Endothelial cell of umbilical vein (primary cell): ENCODE data around the gene PSMC3. TPM values are rescaled to one million over a fixed set of nuclear protein-coding genes. Genes with fewer than 3 reads are reported as not detected.

ENCODE experiments used
- BruUV-seq: library from RNA; stranded (reverse); fragments of 400-500 nt; replicated peaks from 2 replicates; lab custom pipeline; 2021; lab: Mats Ljungman, UMichigan
- CTCF ChIA-PET: fragments of 300-600, 350-600 bp; sonication (Branson Sonifier 250); formaldehyde crosslinking; loops from one replicate; lab custom pipeline; 2021; ENCODE audit warnings: antibody characterized with exemption, inconsistent platforms; lab: Charles Lee
- POLR2A ChIA-PET: fragments of 300-600, 350-600 bp; sonication (Branson Sonifier 250); formaldehyde crosslinking; loops from one replicate; lab custom pipeline; 2021; ENCODE audit warnings: antibody characterized with exemption, inconsistent platforms; lab: Charles Lee
- DNase-seq: peaks from one replicate; pipeline ENCODE4 v3.0.0-alpha.2; 2011; ENCODE audit warnings: low read depth, low spot score
- FAIRE-seq: peaks from 2 replicates; lab custom pipeline; 2011; peaks lifted over from hg19 to GRCh38; lab: Jason Lieb, UNC
- H2AFZ ChIP-seq: 2 replicates; pipeline ENCODE4 v1.6.0; 2012; ENCODE audit warnings: low read depth, low read length, control low read depth, inconsistent platforms
- H3K27ac ChIP-seq: 2 replicates; pipeline ENCODE4 v1.5.1; 2011; ENCODE audit warnings: low read depth, mild to moderate bottlenecking, control low read depth, low read length, moderate library complexity; ENCODE audit not compliant: insufficient read depth
- H3K27me3 ChIP-seq, 2 experiments: 2 replicates each; pipeline versions ENCODE4 v1.6.0 to v1.6.1; 2011; ENCODE audit warnings: low read length in 2 of 2, mixed read lengths in 1 of 2; ENCODE audit not compliant: control insufficient read depth in 2 of 2, insufficient read depth in 2 of 2
- H3K36me3 ChIP-seq, 2 experiments: 2 replicates in 1 of 2; 3 replicates in 1 of 2; pipeline ENCODE4 v1.5.1; 2011; ENCODE audit warnings: low read length in 2 of 2, mild to moderate bottlenecking in 1 of 2, moderate library complexity in 1 of 2; ENCODE audit not compliant: control insufficient read depth in 2 of 2, insufficient read depth in 2 of 2; ENCODE audit errors: extremely low read depth in 1 of 2
- H3K4me1 ChIP-seq: 3 replicates; pipeline ENCODE4 v1.5.1; 2011; ENCODE audit warnings: mild to moderate bottlenecking, low read length; ENCODE audit not compliant: control insufficient read depth, insufficient read depth; ENCODE audit errors: extremely low read depth
- H3K4me2 ChIP-seq: 2 replicates; pipeline ENCODE4 v1.6.1; 2011; ENCODE audit warnings: low read length, control low read depth, mixed read lengths; ENCODE audit not compliant: insufficient read depth
- H3K4me3 ChIP-seq, 3 experiments: fragments of 200-600 bp in 1 of 3; sonication (generic), shearing (Covaris generic) in 1 of 3; replicated peaks in 1 of 3; 2 replicates each; pipeline ENCODE4 v1.5.1; 2011 to 2016; ENCODE audit warnings: control low read depth in 3 of 3, low read length in 3 of 3, mild to moderate bottlenecking in 2 of 3, inconsistent platforms in 1 of 3, low read depth in 1 of 3, moderate library complexity in 1 of 3; ENCODE audit not compliant: insufficient read depth in 1 of 3
- H3K79me2 ChIP-seq: 2 replicates; pipeline ENCODE4 v1.6.0; 2012; ENCODE audit warnings: low read length, inconsistent platforms; ENCODE audit not compliant: control insufficient read depth, insufficient read depth
- H3K9ac ChIP-seq: replicated peaks from 2 replicates; pipeline ENCODE3; 2011; ENCODE audit warnings: low read length, control low read depth; ENCODE audit not compliant: insufficient read depth; ENCODE audit errors: extremely low read depth
- H3K9me1 ChIP-seq: replicated peaks from 3 replicates; pipeline ENCODE4 v1.6.0; 2011; ENCODE audit warnings: mild to moderate bottlenecking, low read length; ENCODE audit not compliant: control insufficient read depth, insufficient read depth; ENCODE audit errors: extremely low read depth
- H3K9me3 ChIP-seq: replicated peaks from 2 replicates; pipeline ENCODE4 v1.5.1; 2012; ENCODE audit warnings: low read length, inconsistent platforms; ENCODE audit not compliant: control insufficient read depth, insufficient read depth
- H4K20me1 ChIP-seq: replicated peaks from 2 replicates; pipeline ENCODE3; 2011; ENCODE audit warnings: mild to moderate bottlenecking, low read length; ENCODE audit not compliant: control insufficient read depth, insufficient read depth; ENCODE audit errors: extremely low read depth
- CTCF ChIP-seq, 2 donors: IDR thresholded peaks; 1 replicate in 1 of 2; 2 replicates in 1 of 2; pipeline ENCODE4 v1.5.1; 2011; ENCODE audit warnings: low read length in 2 of 2, mild to moderate bottlenecking in 2 of 2, moderate library complexity in 2 of 2, control low read depth in 1 of 2, inconsistent platforms in 1 of 2, low read depth in 1 of 2; ENCODE audit not compliant: insufficient read depth in 1 of 2; ENCODE audit errors: extremely low read depth in 1 of 2
- EZH2 ChIP-seq: IDR thresholded peaks from 2 replicates; pipeline ENCODE4 v1.6.1; 2012; ENCODE audit warnings: borderline replicate concordance, low read depth, mild to moderate bottlenecking, moderate library complexity, low read length, inconsistent platforms; ENCODE audit not compliant: severe bottlenecking
- FOS ChIP-seq: IDR thresholded peaks from 2 replicates; pipeline ENCODE4 v1.6.1; 2011; ENCODE audit warnings: mild to moderate bottlenecking, low read length, moderate library complexity, borderline replicate concordance; ENCODE audit not compliant: insufficient read depth
- GATA2 ChIP-seq: IDR thresholded peaks from 2 replicates; pipeline ENCODE4 v1.7.0; 2011; ENCODE audit warnings: low read depth, mild to moderate bottlenecking, moderate library complexity, mixed read lengths, low read length; ENCODE audit not compliant: insufficient read length, insufficient read depth
- JUN ChIP-seq: IDR thresholded peaks from 2 replicates; pipeline ENCODE4 v1.6.1; 2011; ENCODE audit warnings: borderline replicate concordance, low read depth; ENCODE audit not compliant: insufficient read length, insufficient read depth
- MAX ChIP-seq: IDR thresholded peaks from 2 replicates; pipeline ENCODE4 v1.6.1; 2011; ENCODE audit not compliant: insufficient read depth, insufficient read length
- MYC ChIP-seq: IDR thresholded peaks from one replicate; pipeline ENCODE4 v1.6.1; 2011; ENCODE audit warnings: mild to moderate bottlenecking, low read depth, low read length
- POLR2A ChIP-seq: IDR thresholded peaks from 2 replicates; pipeline ENCODE4 v1.6.1; 2012; ENCODE audit warnings: low read depth, mild to moderate bottlenecking, control low read depth, low read length
- POLR2AphosphoS5 ChIP-seq: IDR thresholded peaks from 2 replicates; pipeline ENCODE4 v1.6.1; 2012; ENCODE audit warnings: low read depth, mild to moderate bottlenecking, control low read depth, low read length, moderate library complexity; ENCODE audit not compliant: insufficient read depth
- dilution Hi-C: fragments of 300-500 bp; cut with MboI; formaldehyde crosslinking; loops from one replicate; pipeline ENCODE4 v1.15.0; 2019; ENCODE audit warnings: low sequenced_read_pairs; ENCODE audit not compliant: extremely low pct_ligation_motif_present
- intact Hi-C: fragments of 100-400 bp; cut with micrococcal nuclease; formaldehyde crosslinking; loops from one replicate; pipeline ENCODE4 v1.10.0; 2022
- polyA plus RNA-seq, 4 experiments: library from polyadenylated mRNA; depleted of rRNA in 3 of 4; stranded (reverse) in 3 of 4; unstranded in 1 of 4; fragments of >200 nt; gene quantifications; 2 replicates each; pipeline versions ENCODE4 v1.2.1 to v1.2.3, GENCODE V29; 2011 to 2012; ENCODE audit warnings: missing spikeins in 1 of 4
- total RNA-seq: library from RNA; stranded (reverse); gene quantifications from 2 replicates; pipeline ENCODE4 v1.2.3, GENCODE V29; 2021

Gene PSMC3
- total and polyA plus RNA-seq, 2 donors (not counting 3 experiments of a cell fraction or from before 2014, with no cell fraction given): 179 to 203 TPM

GRCh38 chr11:47377571-47378009 lies 48.6 kb downstream of the PSMC3 start:
- Histone ChIP-seq H3K36me3 (no peaks in the 10 kb centered on the region), H3K27me3 (no peaks in the 10 kb centered on the region), H3K27ac (no peak overlapping the region), H3K9me3 (no peaks in the 10 kb centered on the region), H3K4me1 (peaks cover 9% of the 10 kb centered on the region), H2AFZ (no peak overlapping the region), H3K9me1 (no peaks in the 10 kb centered on the region), H3K4me3 (no peak overlapping the region), H3K79me2 (no peaks in the 10 kb centered on the region), H3K4me2 (no peak overlapping the region), H3K9ac (no peak overlapping the region), H4K20me1 (no peaks in the 10 kb centered on the region)
- ChIA-PET CTCF (no interaction called here), POLR2A (no interaction called here)
- no peak for FAIRE-seq
- dilution Hi-C loops: no loop called here
- TF ChIP-seq MAX (no peak), EZH2 (no peak), GATA2 (no peak), CTCF (IDR thresholded peaks at IDR 0.05; ENCODE audit: extremely low read depth in 1 of 2, insufficient read depth in 1 of 2, low read depth in 1 of 2, low read length in 2 of 2) (no peak), FOS (no peak), POLR2A (no peak), POLR2AphosphoS5 (no peak), MYC (no peak), JUN (no peak)
- no TSS peak for BruUV-seq
- intact Hi-C loops: no loop called here
- DNase-seq: no peak
